ENCODE results near the gene TNFRSF17.

GRCh38 chr16:11948819-11949218 is 16.2 kb upstream of the TNFRSF17 start:
- no peak for TF ChIP-seq CTCF (conservative IDR thresholded peaks at IDR 0.05)
- no peak for TF ChIP-seq ZFX (IDR thresholded peaks at IDR 0.05)
